ENCODE measurements around the gene FCGR3A. TPM values are rescaled to one million over a fixed set of nuclear protein-coding genes. Genes with fewer than 3 reads are reported as not detected.
"Not testable (repeated sequence)": the region's sequence is repeated elsewhere in the genome, so short reads cannot be mapped to it uniquely, and the experiment has no call there.

FCGR3A gene
- total RNA-seq, 1 experiment from 2014 or later = not detected

- H3K9me3 Mint-ChIP-seq (ENCODE audit: unreplicated experiment); H3K9me3 ChIP-seq; H3K4me1 Mint-ChIP-seq (ENCODE audit: low read depth, unreplicated experiment); POLR2A ChIA-PET; H3K4me3 ChIP-seq (ENCODE audit: low read depth, low read length); intact Hi-C loops (cut with micrococcal nuclease; ENCODE audit: unreplicated experiment); BruUV-seq (replicated peaks); CTCF ChIA-PET; H3K27me3 Mint-ChIP-seq (ENCODE audit: insufficient read depth, unreplicated experiment); H3K27me3 ChIP-seq (replicated peaks; ENCODE audit: control insufficient read depth, insufficient read depth, low read length); DNase-seq; H3K4me1 ChIP-seq; H3K27ac Mint-ChIP-seq (ENCODE audit: unreplicated experiment); H3K36me3 ChIP-seq (ENCODE audit: control insufficient read depth, insufficient read depth, low read length): not testable (repeated sequence)
- Mint-ChIP-seq H3K36me3 (ENCODE audit: insufficient read depth, unreplicated experiment) (peaks cover 14% of the 10 kb centered on the region), H3K4me3 (ENCODE audit: unreplicated experiment) (peak overlapping the region; percentile 90)
Measured at GRCh38 chr1:161538925-161539479, 10.6 kb downstream of the FCGR3A start.

- H3K9me3 ChIP-seq; H3K27me3 Mint-ChIP-seq (ENCODE audit: insufficient read depth, unreplicated experiment); H3K4me1 ChIP-seq; H3K36me3 ChIP-seq (ENCODE audit: control insufficient read depth, insufficient read depth, low read length); H3K4me3 Mint-ChIP-seq (ENCODE audit: unreplicated experiment); POLR2A ChIA-PET; DNase-seq; intact Hi-C loops (cut with micrococcal nuclease; ENCODE audit: unreplicated experiment); H3K9me3 Mint-ChIP-seq (ENCODE audit: unreplicated experiment); CTCF ChIA-PET; H3K4me1 Mint-ChIP-seq (ENCODE audit: low read depth, unreplicated experiment); H3K27ac Mint-ChIP-seq (ENCODE audit: unreplicated experiment); H3K4me3 ChIP-seq (ENCODE audit: low read depth, low read length); BruUV-seq (replicated peaks); H3K27me3 ChIP-seq (replicated peaks; ENCODE audit: control insufficient read depth, insufficient read depth, low read length): not testable (repeated sequence)
- peaks cover 14% of the 10 kb centered on the region for H3K36me3 Mint-ChIP-seq (ENCODE audit: insufficient read depth, unreplicated experiment)
Measured at GRCh38 chr1:161537068-161537669, 12.4 kb downstream of the FCGR3A start.

DNA sequence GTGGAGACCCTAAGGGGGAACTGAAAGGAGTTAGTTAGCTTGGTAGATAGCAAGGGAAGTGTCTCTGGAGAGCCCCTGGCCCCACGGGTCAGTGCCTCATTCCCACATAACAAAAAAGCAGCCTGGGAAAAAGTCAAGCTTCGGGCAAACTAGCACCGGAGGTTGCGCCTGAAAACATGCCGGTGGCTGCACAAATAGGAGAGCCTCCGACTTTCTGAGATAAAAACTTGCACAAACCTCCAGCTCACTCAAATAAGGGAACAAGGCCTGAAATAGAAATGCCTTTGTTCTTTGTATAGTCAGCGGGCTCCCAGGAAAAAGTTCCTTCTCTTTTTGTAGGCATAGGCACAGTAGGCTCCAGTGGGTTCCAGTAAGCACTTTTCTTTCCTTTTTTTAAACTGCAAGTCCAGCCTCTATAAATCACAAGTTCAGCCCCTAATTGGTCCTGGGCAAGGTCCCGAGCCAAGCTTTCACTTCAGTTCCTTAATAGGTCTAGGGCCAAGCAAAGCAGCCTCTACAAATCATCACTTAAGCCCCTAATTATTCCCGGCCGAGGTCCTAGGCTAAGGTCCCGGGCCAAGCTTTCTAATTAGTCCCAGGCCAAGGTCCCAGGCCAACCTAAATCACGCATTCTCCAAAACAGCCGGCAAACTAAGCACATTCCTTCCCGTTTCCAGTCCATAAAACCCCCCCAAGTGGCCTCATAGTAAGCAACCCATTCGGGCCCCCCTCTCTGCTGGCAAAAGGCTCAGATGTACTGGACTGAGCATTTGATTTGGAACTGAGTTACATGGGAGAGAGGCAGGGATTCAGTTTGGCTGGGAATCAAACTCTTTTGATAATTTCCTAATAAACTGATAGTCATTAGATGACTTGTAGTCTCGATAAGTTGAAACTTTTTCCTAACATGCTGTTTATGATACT lies 16.7 kb downstream of the FCGR3A start:
- BruUV-seq (replicated peaks) = not testable (repeated sequence)

DNA sequence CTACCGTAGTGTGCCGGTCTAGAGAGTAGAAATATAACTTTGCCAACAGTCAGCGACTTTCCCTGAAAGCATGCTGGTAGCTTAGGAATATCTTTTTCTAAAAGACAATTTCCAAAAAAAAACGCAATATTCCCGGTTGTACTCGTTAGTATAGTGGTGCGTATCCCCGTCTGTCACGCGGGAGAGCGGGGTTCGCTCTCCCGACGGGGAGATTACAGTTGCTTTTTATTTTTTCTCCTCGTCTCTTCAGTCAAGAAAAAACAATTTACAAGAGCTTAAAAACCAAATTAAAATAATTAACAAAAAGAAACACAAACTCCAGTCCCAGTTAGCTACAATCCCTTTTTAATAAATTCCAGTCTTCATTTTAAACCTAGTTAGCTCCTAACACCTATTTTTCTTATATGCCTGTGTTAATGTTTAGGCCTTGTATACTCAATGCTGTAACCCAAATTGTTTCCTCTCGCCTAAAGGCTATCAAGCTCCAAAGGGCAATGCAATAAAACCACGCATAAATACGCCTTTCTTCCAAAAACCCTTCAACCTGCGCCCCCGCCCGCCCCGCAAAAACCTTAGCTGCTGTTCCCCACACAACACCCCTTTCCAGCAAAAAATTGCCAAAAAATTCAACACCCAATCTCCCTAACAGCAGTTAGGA lies 17.5 kb downstream of the FCGR3A start:
- Mint-ChIP-seq H3K4me1 (ENCODE audit: low read depth, unreplicated experiment) (peaks cover 10% of the 10 kb centered on the region), H3K9me3 (ENCODE audit: unreplicated experiment) (no peaks in the 10 kb centered on the region), H3K36me3 (ENCODE audit: insufficient read depth, unreplicated experiment) (peaks cover 14% of the 10 kb centered on the region), H3K4me3 (ENCODE audit: unreplicated experiment) (peak overlapping the region; percentile 66), H3K27me3 (ENCODE audit: insufficient read depth, unreplicated experiment) (no peaks in the 10 kb centered on the region), H3K27ac (ENCODE audit: unreplicated experiment) (no peak overlapping the region)
- POLR2A ChIA-PET = no interaction called here
- intact Hi-C loops (cut with micrococcal nuclease; ENCODE audit: unreplicated experiment) = loop anchor here (5.0 kb wide), 1 partner anchor 80 kb away; no protein-coding TSS in a partner anchor
- no peak overlapping the region for H3K4me3 ChIP-seq (ENCODE audit: low read depth, low read length)
- no TSS peak for BruUV-seq (replicated peaks)
- no peak for TF ChIP-seq CTCF (IDR thresholded peaks at IDR 0.05; ENCODE audit: insufficient read depth in 1 of 2, low read depth in 1 of 2, low read length in 1 of 2, severe bottlenecking in 1 of 2, unreplicated experiment in 1 of 2)
- CTCF ChIA-PET = interaction anchor here (0.6 kb wide), 1 partner anchor 318 kb away, joined by 8 read pairs; no protein-coding TSS in a partner anchor
- H3K27me3 ChIP-seq (replicated peaks; ENCODE audit: control insufficient read depth, insufficient read depth, low read length) = no peaks in the 10 kb centered on the region
- no peak for DNase-seq
- H3K9me3 ChIP-seq = no peaks in the 10 kb centered on the region
- no peaks in the 10 kb centered on the region for H3K4me1 ChIP-seq
- H3K36me3 ChIP-seq (ENCODE audit: control insufficient read depth, insufficient read depth, low read length) = no peaks in the 10 kb centered on the region

More for the DNA sequence above, 16.7 kb downstream of the FCGR3A start:
- H3K4me1 Mint-ChIP-seq (ENCODE audit: low read depth, unreplicated experiment); CTCF ChIA-PET; H3K9me3 ChIP-seq; H3K4me1 ChIP-seq; H3K9me3 Mint-ChIP-seq (ENCODE audit: unreplicated experiment); H3K27me3 ChIP-seq (replicated peaks; ENCODE audit: control insufficient read depth, insufficient read depth, low read length); POLR2A ChIA-PET; H3K36me3 ChIP-seq (ENCODE audit: control insufficient read depth, insufficient read depth, low read length); H3K4me3 ChIP-seq (ENCODE audit: low read depth, low read length); DNase-seq; H3K27ac Mint-ChIP-seq (ENCODE audit: unreplicated experiment); H3K27me3 Mint-ChIP-seq (ENCODE audit: insufficient read depth, unreplicated experiment): not testable (repeated sequence)
- intact Hi-C loops (cut with micrococcal nuclease; ENCODE audit: unreplicated experiment) = loop anchor here (5.0 kb wide), 1 partner anchor 79 kb away; no protein-coding TSS in a partner anchor
- peaks cover 14% of the 10 kb centered on the region for H3K36me3 Mint-ChIP-seq (ENCODE audit: insufficient read depth, unreplicated experiment)
- peak overlapping the region; percentile 66 for H3K4me3 Mint-ChIP-seq (ENCODE audit: unreplicated experiment)

- peak overlapping the region; percentile 69 for H3K4me3 Mint-ChIP-seq (ENCODE audit: unreplicated experiment)
- H3K9me3 Mint-ChIP-seq (ENCODE audit: unreplicated experiment); H3K27me3 Mint-ChIP-seq (ENCODE audit: insufficient read depth, unreplicated experiment); H3K4me1 Mint-ChIP-seq (ENCODE audit: low read depth, unreplicated experiment); POLR2A ChIA-PET; H3K9me3 ChIP-seq; BruUV-seq (replicated peaks); H3K4me1 ChIP-seq; H3K36me3 ChIP-seq (ENCODE audit: control insufficient read depth, insufficient read depth, low read length); H3K27me3 ChIP-seq (replicated peaks; ENCODE audit: control insufficient read depth, insufficient read depth, low read length): not testable (repeated sequence)
- peaks cover 14% of the 10 kb centered on the region for H3K36me3 Mint-ChIP-seq (ENCODE audit: insufficient read depth, unreplicated experiment)
- CTCF ChIA-PET = interaction anchor here (0.6 kb wide), 1 partner anchor 316 kb away, joined by 8 read pairs; no protein-coding TSS in a partner anchor
- H3K27ac Mint-ChIP-seq (ENCODE audit: unreplicated experiment) = peak overlapping the region; percentile 81
- intact Hi-C loops (cut with micrococcal nuclease; ENCODE audit: unreplicated experiment) = loop anchor here (5.0 kb wide), 1 partner anchor 81 kb away; no protein-coding TSS in a partner anchor
- DNase-seq = peak; percentile 79 to 83
- H3K4me3 ChIP-seq (ENCODE audit: low read depth, low read length) = peak overlapping the region; percentile 51
Measured at GRCh38 chr1:161530671-161531641, 18.7 kb downstream of the FCGR3A start.

All from Caco-2 (cell line).